K562 (cell line): ENCODE results near the gene NEUROD4. TPM values are rescaled to one million over a fixed set of nuclear protein-coding genes. Genes with fewer than 3 reads are reported as not detected.
A peak's percentile ranks its signal among the peaks of the same experiment; 100 is the strongest.

Experiments used
- CHD4 ChIP-seq: fragments of 200-600 bp; sonication (generic); IDR thresholded peaks from 3 replicates; pipeline ENCODE4 v1.6.1; 2012; ENCODE audit warnings: low read depth, mild to moderate bottlenecking, mixed read lengths, low read length, inconsistent platforms; ENCODE audit not compliant: insufficient read depth, insufficient replicate concordance, poor library complexity, severe bottlenecking
- GTF2B ChIP-seq: IDR thresholded peaks from 2 replicates; pipeline ENCODE4 v1.6.1; 2011; ENCODE audit not compliant: insufficient read length; ENCODE audit errors: extremely low read depth
- HIVEP1 ChIP-seq: fragments of 250-450 bp; sonication (Bioruptor Pico); IDR thresholded peaks from 2 replicates; pipeline ENCODE4 v1.4.0; 2020; ENCODE audit warnings: mild to moderate bottlenecking
- KDM5B ChIP-seq: fragments of 200-600 bp; sonication (generic); IDR thresholded peaks from 2 replicates; pipeline ENCODE4 v1.6.1; 2012; ENCODE audit warnings: low read depth, mild to moderate bottlenecking, moderate library complexity, low read length, control low read depth, inconsistent platforms; ENCODE audit not compliant: insufficient replicate concordance
- RBM25 ChIP-seq: fragments of 200-400 bp; formaldehyde crosslinking; IDR thresholded peaks from 2 replicates; pipeline ENCODE4 v1.6.1; 2018; ENCODE audit warnings: low read length, low read depth, moderate library complexity; ENCODE audit not compliant: severe bottlenecking
- RERE ChIP-seq: sonication (generic); formaldehyde crosslinking; IDR thresholded peaks from 2 replicates; pipeline ENCODE4 v1.8.0; 2023; ENCODE audit warnings: missing genetic modification reagents, mild to moderate bottlenecking, borderline replicate concordance
- SOX6 ChIP-seq: fragments of 450-650 bp; IDR thresholded peaks from 2 replicates; pipeline ENCODE4 v1.6.1; 2014; ENCODE audit warnings: mild to moderate bottlenecking
- SRSF7 ChIP-seq: fragments of 200-400 bp; formaldehyde crosslinking; optimal IDR thresholded peaks from 2 replicates; pipeline ENCODE3; 2017; ENCODE audit warnings: mild to moderate bottlenecking, low read depth, low read length
- YY1 ChIP-seq, 3 experiments: IDR thresholded peaks; 2 replicates each; pipeline ENCODE4 v1.6.1; 2011; ENCODE audit warnings: low read length in 2 of 3, mild to moderate bottlenecking in 2 of 3, moderate library complexity in 2 of 3, borderline replicate concordance in 1 of 3, control low read depth in 1 of 3, low read depth in 1 of 3; ENCODE audit not compliant: insufficient read depth in 3 of 3, insufficient replicate concordance in 2 of 3, control insufficient read depth in 1 of 3, insufficient read length in 1 of 3; ENCODE audit errors: extremely low read depth in 1 of 3
- ZNF175 ChIP-seq: fragments of 200-800 bp; sonication (Bioruptor generic); IDR thresholded peaks from 2 replicates; pipeline ENCODE4 v1.6.1; 2016; ENCODE audit warnings: low read depth, mild to moderate bottlenecking, missing genetic modification characterization, missing compliant biosample characterization
- ZNF24 ChIP-seq: fragments of 450-650 bp; IDR thresholded peaks from 2 replicates; pipeline ENCODE4 v1.6.1; 2016
- ZNF398 ChIP-seq: fragments of 250-450 bp; sonication (Bioruptor Pico); IDR thresholded peaks from 2 replicates; pipeline ENCODE4 v1.8.0; 2021; ENCODE audit warnings: moderate library complexity, mild to moderate bottlenecking, inconsistent platforms
- ZNF764 ChIP-seq: fragments of 250-450 bp; sonication (Bioruptor Pico); IDR thresholded peaks from 2 replicates; pipeline ENCODE4 v1.4.0; 2020; ENCODE audit warnings: low read depth, mild to moderate bottlenecking, moderate library complexity
- polyA plus RNA-seq, 8 experiments: library from polyadenylated mRNA; depleted of rRNA in 4 of 8; stranded (reverse) in 5 of 8; unstranded in 3 of 8; fragments of >200 nt; fragmentation: Nextera tagmentation in 2 of 8; fragmentation: Illumina TruSeq in 1 of 8; extraction: Ambion mirVana in 2 of 8; extraction: Trizol in 1 of 8; gene quantifications; 2 replicates each; pipeline versions ENCODE4 v1.2.1 to v1.2.3, GENCODE V29; 2011 to 2014; ENCODE audit warnings: inconsistent platforms in 1 of 8, missing spikeins in 1 of 8
- total RNA-seq, 7 experiments: library from RNA; depleted of rRNA in 6 of 7; stranded (reverse); fragments of >200 nt in 6 of 7; fragmentation: Illumina TruSeq in 2 of 7; extraction: Trizol in 2 of 7; gene quantifications; 2 replicates each; pipeline versions ENCODE4 v1.2.1 to v1.2.3, GENCODE V29; 2011 to 2021; ENCODE audit warnings: low replicate concordance in 1 of 7

Gene NEUROD4
- total and polyA plus RNA-seq, 9 of the 15 experiments (the other 6 are each of a cell fraction or from before 2014, with no cell fraction given): not detected

- no peak for TF ChIP-seq ZNF398
- no peak for TF ChIP-seq GTF2B
- TF ChIP-seq ZNF24: no peak
- no peak for TF ChIP-seq RERE (CRISPR knock-in tag)
- TF ChIP-seq ZNF175 (CRISPR knock-in tag): no peak
- no peak for TF ChIP-seq CHD4
- TF ChIP-seq ZNF764 (CRISPR knock-in tag): no peak
- no peak for TF ChIP-seq YY1 (IDR thresholded peaks at IDR 0.05; ENCODE audit: borderline replicate concordance in 1 of 3, control insufficient read depth in 1 of 3, extremely low read depth in 1 of 3, insufficient read depth in 3 of 3, insufficient read length in 1 of 3, insufficient replicate concordance in 2 of 3, low read depth in 1 of 3, low read length in 2 of 3)
- TF ChIP-seq SRSF7: no peak
- peak; percentile 28; the same call in 1 of the 2 replicates for TF ChIP-seq SOX6
- no peak for TF ChIP-seq HIVEP1
- no peak for TF ChIP-seq RBM25
- TF ChIP-seq KDM5B: no peak
Measured at GRCh38 chr12:54987611-54988231, 32.1 kb upstream of the NEUROD4 start (continued).
